ENCODE measurements around the gene ITPA.

- TF ChIP-seq, protein P1, sequence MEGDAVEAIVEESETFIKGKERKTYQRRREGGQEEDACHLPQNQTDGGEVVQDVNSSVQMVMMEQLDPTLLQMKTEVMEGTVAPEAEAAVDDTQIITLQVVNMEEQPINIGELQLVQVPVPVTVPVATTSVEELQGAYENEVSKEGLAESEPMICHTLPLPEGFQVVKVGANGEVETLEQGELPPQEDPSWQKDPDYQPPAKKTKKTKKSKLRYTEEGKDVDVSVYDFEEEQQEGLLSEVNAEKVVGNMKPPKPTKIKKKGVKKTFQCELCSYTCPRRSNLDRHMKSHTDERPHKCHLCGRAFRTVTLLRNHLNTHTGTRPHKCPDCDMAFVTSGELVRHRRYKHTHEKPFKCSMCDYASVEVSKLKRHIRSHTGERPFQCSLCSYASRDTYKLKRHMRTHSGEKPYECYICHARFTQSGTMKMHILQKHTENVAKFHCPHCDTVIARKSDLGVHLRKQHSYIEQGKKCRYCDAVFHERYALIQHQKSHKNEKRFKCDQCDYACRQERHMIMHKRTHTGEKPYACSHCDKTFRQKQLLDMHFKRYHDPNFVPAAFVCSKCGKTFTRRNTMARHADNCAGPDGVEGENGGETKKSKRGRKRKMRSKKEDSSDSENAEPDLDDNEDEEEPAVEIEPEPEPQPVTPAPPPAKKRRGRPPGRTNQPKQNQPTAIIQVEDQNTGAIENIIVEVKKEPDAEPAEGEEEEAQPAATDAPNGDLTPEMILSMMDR (conservative IDR thresholded peaks at IDR 0.05; ENCODE audit: low read depth in 2 of 2), result no peak
- TF ChIP-seq EZH2phosphoT487 (IDR thresholded peaks at IDR 0.05; ENCODE audit: unreplicated experiment) (no peak), POLR2AphosphoS5 (IDR thresholded peaks at IDR 0.05; ENCODE audit: low read depth) (no peak), ETS1 (IDR thresholded peaks at IDR 0.05) (no peak), ZNF114 (CRISPR knock-in tag; IDR thresholded peaks at IDR 0.05) (no peak), EZH2 (IDR thresholded peaks at IDR 0.05; ENCODE audit: low read depth, unreplicated experiment) (no peak), CREB1 (CRISPR knock-in tag; IDR thresholded peaks at IDR 0.05; ENCODE audit: low read depth) (no peak), JUNB (IDR thresholded peaks at IDR 0.05; ENCODE audit: unreplicated experiment) (no peak), NANOG (IDR thresholded peaks at IDR 0.05; ENCODE audit: borderline replicate concordance) (no peak), STAT1 (IDR thresholded peaks at IDR 0.05; ENCODE audit: unreplicated experiment) (no peak)
- TF ChIP-seq, protein P2, sequence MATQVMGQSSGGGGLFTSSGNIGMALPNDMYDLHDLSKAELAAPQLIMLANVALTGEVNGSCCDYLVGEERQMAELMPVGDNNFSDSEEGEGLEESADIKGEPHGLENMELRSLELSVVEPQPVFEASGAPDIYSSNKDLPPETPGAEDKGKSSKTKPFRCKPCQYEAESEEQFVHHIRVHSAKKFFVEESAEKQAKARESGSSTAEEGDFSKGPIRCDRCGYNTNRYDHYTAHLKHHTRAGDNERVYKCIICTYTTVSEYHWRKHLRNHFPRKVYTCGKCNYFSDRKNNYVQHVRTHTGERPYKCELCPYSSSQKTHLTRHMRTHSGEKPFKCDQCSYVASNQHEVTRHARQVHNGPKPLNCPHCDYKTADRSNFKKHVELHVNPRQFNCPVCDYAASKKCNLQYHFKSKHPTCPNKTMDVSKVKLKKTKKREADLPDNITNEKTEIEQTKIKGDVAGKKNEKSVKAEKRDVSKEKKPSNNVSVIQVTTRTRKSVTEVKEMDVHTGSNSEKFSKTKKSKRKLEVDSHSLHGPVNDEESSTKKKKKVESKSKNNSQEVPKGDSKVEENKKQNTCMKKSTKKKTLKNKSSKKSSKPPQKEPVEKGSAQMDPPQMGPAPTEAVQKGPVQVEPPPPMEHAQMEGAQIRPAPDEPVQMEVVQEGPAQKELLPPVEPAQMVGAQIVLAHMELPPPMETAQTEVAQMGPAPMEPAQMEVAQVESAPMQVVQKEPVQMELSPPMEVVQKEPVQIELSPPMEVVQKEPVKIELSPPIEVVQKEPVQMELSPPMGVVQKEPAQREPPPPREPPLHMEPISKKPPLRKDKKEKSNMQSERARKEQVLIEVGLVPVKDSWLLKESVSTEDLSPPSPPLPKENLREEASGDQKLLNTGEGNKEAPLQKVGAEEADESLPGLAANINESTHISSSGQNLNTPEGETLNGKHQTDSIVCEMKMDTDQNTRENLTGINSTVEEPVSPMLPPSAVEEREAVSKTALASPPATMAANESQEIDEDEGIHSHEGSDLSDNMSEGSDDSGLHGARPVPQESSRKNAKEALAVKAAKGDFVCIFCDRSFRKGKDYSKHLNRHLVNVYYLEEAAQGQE (IDR thresholded peaks at IDR 0.05; ENCODE audit: unreplicated experiment), result no peak
Observed at GRCh38 chr20:3223651-3223993, 14.3 kb downstream of the ITPA start.

Data from GM23338 (cell line).